Posterior cingulate gyrus (tissue), 11 donors: ENCODE measurements around the gene SELENOW.
"Not testable (repeated sequence)": the region's sequence is repeated elsewhere in the genome, so short reads cannot be mapped to it uniquely, and the experiment has no call there.

Experiments used
- DNase-seq, 10 donors: peaks; one replicate each; pipeline versions ENCODE4 v3.0.0 to v3.0.0-alpha.2; 2020 to 2021; ENCODE audit warnings: mixed read lengths in 3 of 10
- intact Hi-C: fragments of 100-400 bp; cut with DNase I; formaldehyde crosslinking; loops from one replicate; pipeline ENCODE4 v1.15.1; 2023

SELENOW gene

GRCh38 chr19:47755762-47756626 lies 22.5 kb upstream of the SELENOW start:
- intact Hi-C loops = no loop called here
- DNase-seq = no peak

- no peak for DNase-seq
- intact Hi-C loops = no loop called here
Measured at GRCh38 chr19:47756627-47756929, 21.9 kb upstream of the SELENOW start.

GRCh38 chr19:47756953-47757608 lies 21.4 kb upstream of the SELENOW start:
- intact Hi-C loops = no loop called here
- DNase-seq = no peak

- DNase-seq = no peak
- intact Hi-C loops = no loop called here
Measured at GRCh38 chr19:47757617-47758442, 20.7 kb upstream of the SELENOW start.

- no peak for DNase-seq
- intact Hi-C loops = no loop called here
Measured at GRCh38 chr19:47758443-47758804, 20.1 kb upstream of the SELENOW start.

GRCh38 chr19:47760632-47760999 lies 17.9 kb upstream of the SELENOW start:
- intact Hi-C loops = loop anchor here (10.0 kb wide), 1 partner anchor 104 kb away; no protein-coding TSS in a partner anchor
- no peak for DNase-seq

- DNase-seq = no peak
- intact Hi-C loops = loop anchor here (10.0 kb wide), 1 partner anchor 103 kb away; no protein-coding TSS in a partner anchor
Measured at GRCh38 chr19:47761566-47761965, 16.9 kb upstream of the SELENOW start.

GRCh38 chr19:47762151-47762550 lies 16.4 kb upstream of the SELENOW start:
- intact Hi-C loops = loop anchor here (10.0 kb wide), 1 partner anchor 103 kb away; no protein-coding TSS in a partner anchor
- no peak for DNase-seq

- no peak for DNase-seq
- intact Hi-C loops = loop anchor here (10.0 kb wide), 1 partner anchor 102 kb away; no protein-coding TSS in a partner anchor
Measured at GRCh38 chr19:47762615-47763308, 15.7 kb upstream of the SELENOW start.

GRCh38 chr19:47764705-47765104 lies 13.8 kb upstream of the SELENOW start:
- intact Hi-C loops = loop anchor here (10.0 kb wide), 1 partner anchor 100 kb away; no protein-coding TSS in a partner anchor
- not testable (repeated sequence) for DNase-seq

- peak in 9 of 10 donors; percentile 36 to 95 (median 65) for DNase-seq
- intact Hi-C loops = loop anchor here (1.0 to 10.0 kb wide), 2 partner anchors 23 to 99 kb away; no protein-coding TSS in a partner anchor
Measured at GRCh38 chr19:47765523-47766358, 12.8 kb upstream of the SELENOW start.

GRCh38 chr19:47766359-47766620 lies 12.2 kb upstream of the SELENOW start:
- intact Hi-C loops = loop anchor here (1.0 to 10.0 kb wide), 2 partner anchors 22 to 99 kb away; no protein-coding TSS in a partner anchor
- DNase-seq = peak in 1 of 10 donors; percentile 81

GRCh38 chr19:47766670-47767069 lies 11.8 kb upstream of the SELENOW start:
- DNase-seq = no peak
- intact Hi-C loops = loop anchor here (1.0 to 10.0 kb wide), 2 partner anchors 22 to 98 kb away; no protein-coding TSS in a partner anchor

GRCh38 chr19:47767349-47767748 lies 11.2 kb upstream of the SELENOW start:
- intact Hi-C loops = loop anchor here (10.0 kb wide), 1 partner anchor 97 kb away; no protein-coding TSS in a partner anchor
- DNase-seq = no peak

- intact Hi-C loops = loop anchor here (10.0 kb wide), 1 partner anchor 96 kb away; no protein-coding TSS in a partner anchor
- no peak for DNase-seq
Measured at GRCh38 chr19:47768604-47769003, 9.9 kb upstream of the SELENOW start.

- no peak for DNase-seq
- intact Hi-C loops = loop anchor here (10.0 kb wide), 1 partner anchor 95 kb away; no protein-coding TSS in a partner anchor
Measured at GRCh38 chr19:47769534-47769933, 9.0 kb upstream of the SELENOW start.

- intact Hi-C loops, DNase-seq: not testable (repeated sequence)
Measured at GRCh38 chr19:47771291-47771690, 7.2 kb upstream of the SELENOW start.

- peak in 1 of 10 donors; percentile 23 for DNase-seq
- intact Hi-C loops = no loop called here
Measured at GRCh38 chr19:47776568-47776967, 1.9 kb upstream of the SELENOW start.
